ENCODE data around the gene RARA. TPM values are rescaled to one million over a fixed set of nuclear protein-coding genes. Genes with fewer than 3 reads are reported as not detected.

Gene RARA
- total RNA-seq, 2 experiments from 2014 or later = 34.7 to 36.2 TPM

DNA sequence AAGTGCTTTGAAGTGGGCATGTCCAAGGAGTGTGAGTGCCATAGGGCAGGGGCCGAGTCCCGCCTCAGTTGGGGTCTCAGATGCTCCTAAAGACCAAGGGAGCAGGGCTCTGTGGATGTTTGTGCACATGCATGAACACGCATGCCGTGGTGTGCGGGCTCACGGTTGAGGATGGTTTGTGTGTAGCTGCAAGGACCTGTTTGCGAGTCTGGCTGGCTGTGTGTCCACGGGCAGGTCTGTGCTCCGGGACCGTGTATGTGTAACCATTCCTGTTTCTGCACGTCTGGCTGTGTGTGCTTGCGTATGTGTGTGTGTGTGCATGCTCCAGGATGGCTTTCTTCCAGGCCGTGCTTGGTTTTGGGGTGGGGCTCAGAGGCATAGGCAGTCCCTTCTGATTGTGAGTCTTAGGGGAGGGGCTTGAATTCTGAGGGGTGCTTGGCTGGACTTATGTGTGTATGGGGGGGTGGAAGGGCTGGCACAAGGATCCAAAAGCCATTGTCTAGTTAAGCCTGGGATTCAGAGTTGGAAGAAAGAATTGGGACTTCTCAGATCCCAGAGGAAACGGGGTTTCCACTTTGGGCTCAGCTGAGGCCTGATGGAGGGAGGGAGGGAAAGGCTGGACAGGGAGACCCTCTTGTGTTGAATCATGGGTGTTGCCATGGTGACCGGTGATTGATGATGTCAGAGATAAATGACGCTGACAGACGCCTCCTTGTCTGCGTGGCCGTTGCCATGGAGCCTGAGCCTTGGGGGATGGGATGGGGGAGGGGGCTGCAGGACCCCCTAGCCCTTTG, 41.1 kb downstream of the RARA start:
- POLR2A ChIA-PET = interaction anchor here (8.5 kb wide), 1 partner anchor 44 kb away, joined by 79 read pairs; the partner anchor contains the start of gene RARA
- H3K27me3 Mint-ChIP-seq = no peaks in the 10 kb centered on the region

DNA sequence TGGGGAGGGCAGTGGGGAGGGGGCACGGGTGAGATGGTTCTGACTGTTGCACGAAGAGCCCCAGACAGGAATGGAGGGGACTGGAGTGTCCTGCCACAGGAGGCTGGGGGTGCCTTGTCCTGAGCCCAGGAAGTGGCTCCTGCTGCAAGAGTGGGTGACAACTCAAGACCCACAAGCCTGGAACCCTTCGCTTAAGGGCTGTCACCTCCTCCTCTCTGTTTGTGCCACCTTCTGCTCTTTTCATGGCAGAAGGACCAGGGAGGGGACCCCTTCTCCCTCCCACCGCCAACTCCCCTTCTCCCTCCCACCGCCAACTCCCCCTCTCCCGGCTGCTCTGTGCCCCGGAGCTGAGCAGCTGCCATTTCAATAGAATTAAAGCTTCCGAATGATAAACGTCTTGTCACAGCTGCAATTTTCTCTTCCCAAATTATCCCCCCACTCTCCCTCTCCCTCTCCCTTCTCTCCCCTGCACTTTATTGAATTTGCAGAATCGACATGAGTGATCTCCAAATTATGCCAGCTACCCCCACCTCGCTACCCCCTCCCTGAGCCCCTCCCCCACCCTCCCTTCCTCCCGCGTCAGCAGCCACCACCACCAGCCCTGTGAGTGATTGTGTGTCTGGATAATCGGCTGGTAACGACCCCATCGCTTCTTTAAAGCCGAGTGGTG, 41.8 kb downstream of the RARA start:
- Mint-ChIP-seq H3K27ac (no peak overlapping the region), H3K9me3 (no peaks in the 10 kb centered on the region), H3K4me3 (no peak overlapping the region), H3K27me3 (no peaks in the 10 kb centered on the region), H3K4me1 (ENCODE audit: low read depth) (peaks cover 50% of the 10 kb centered on the region), H3K36me3 (ENCODE audit: low read depth) (peaks cover 36% of the 10 kb centered on the region)
- TF ChIP-seq, protein P1, sequence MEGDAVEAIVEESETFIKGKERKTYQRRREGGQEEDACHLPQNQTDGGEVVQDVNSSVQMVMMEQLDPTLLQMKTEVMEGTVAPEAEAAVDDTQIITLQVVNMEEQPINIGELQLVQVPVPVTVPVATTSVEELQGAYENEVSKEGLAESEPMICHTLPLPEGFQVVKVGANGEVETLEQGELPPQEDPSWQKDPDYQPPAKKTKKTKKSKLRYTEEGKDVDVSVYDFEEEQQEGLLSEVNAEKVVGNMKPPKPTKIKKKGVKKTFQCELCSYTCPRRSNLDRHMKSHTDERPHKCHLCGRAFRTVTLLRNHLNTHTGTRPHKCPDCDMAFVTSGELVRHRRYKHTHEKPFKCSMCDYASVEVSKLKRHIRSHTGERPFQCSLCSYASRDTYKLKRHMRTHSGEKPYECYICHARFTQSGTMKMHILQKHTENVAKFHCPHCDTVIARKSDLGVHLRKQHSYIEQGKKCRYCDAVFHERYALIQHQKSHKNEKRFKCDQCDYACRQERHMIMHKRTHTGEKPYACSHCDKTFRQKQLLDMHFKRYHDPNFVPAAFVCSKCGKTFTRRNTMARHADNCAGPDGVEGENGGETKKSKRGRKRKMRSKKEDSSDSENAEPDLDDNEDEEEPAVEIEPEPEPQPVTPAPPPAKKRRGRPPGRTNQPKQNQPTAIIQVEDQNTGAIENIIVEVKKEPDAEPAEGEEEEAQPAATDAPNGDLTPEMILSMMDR (IDR thresholded peaks at IDR 0.05) = no peak
- ATAC-seq (no peak), DNase-seq (no peak)
- intact Hi-C loops (cut with micrococcal nuclease) = no loop called here
- POLR2A ChIA-PET = interaction anchor here (8.5 kb wide), 1 partner anchor 44 kb away, joined by 79 read pairs; the partner anchor contains the start of gene RARA
- CTCF ChIA-PET = interaction anchor here (26.3 kb wide), 1 partner anchor 42 kb away, joined by 780 read pairs; the partner anchor contains the start of genes CDC6 and RARA

More for the DNA sequence above, 41.1 kb downstream of the RARA start:
- TF ChIP-seq, protein P1 (IDR thresholded peaks at IDR 0.05) = no peak
- ATAC-seq = no peak
- intact Hi-C loops (cut with micrococcal nuclease) = no loop called here
- Mint-ChIP-seq H3K36me3 (ENCODE audit: low read depth) (peaks cover 31% of the 10 kb centered on the region), H3K4me3 (no peak overlapping the region), H3K4me1 (ENCODE audit: low read depth) (peaks cover 55% of the 10 kb centered on the region), H3K27ac (no peak overlapping the region), H3K9me3 (no peaks in the 10 kb centered on the region)
- no peak for DNase-seq
- CTCF ChIA-PET = interaction anchor here (0.6 to 26.3 kb wide), 2 partner anchors 14 to 42 kb away, joined by 4 to 780 read pairs; partner anchors contain the start of genes CDC6 and RARA

DNA sequence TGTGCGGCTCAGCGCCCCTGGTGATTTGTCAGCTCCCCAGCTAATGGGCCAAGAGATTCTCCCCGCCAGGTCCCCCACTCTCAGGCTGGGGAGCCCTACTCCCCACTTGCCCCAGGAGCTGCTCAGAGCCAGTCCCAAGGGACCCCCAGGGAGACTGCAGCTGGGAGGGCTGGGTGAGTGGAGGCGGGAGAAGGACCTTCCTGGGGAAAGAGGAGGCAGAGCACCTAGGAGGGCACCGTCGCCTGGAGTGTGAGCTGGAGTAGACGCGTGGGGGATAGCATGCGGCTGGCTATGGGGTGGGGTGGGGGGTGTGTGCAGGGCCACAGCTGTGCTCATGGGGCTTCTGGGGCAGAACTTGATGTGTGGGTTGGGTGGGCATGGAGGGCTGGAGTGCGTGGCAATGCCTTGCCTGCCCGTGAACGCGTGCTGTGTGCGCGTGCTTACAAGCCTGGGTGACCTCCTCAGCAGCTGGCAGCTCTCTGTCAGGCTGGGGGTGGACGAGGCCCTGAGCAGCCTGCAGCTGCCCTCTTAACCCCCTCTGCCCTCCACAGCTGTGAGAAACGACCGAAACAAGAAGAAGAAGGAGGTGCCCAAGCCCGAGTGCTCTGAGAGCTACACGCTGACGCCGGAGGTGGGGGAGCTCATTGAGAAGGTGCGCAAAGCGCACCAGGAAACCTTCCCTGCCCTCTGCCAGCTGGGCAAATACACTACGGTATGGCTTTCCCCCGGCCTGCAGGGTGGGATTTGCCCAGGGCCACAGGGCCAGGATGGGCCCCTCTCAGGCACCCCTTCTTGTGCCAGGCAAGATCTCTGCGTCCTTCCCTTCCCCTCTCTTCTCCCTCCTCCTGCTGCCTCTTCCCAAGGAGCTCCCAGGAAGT, 42.6 kb downstream of the RARA start:
- CTCF ChIA-PET = interaction anchor here (1.4 to 26.3 kb wide), 3 partner anchors 11 to 150 kb away, joined by 6 to 780 read pairs (median 7); partner anchors contain the start of genes CDC6 and RARA
- intact Hi-C loops (cut with micrococcal nuclease) = no loop called here
- ATAC-seq = no peak
- TF ChIP-seq, protein P1 (IDR thresholded peaks at IDR 0.05) = no peak
- Mint-ChIP-seq H3K27ac (no peak overlapping the region), H3K9me3 (no peaks in the 10 kb centered on the region), H3K4me3 (no peak overlapping the region), H3K36me3 (ENCODE audit: low read depth) (peaks cover 36% of the 10 kb centered on the region), H3K4me1 (ENCODE audit: low read depth) (peaks cover 43% of the 10 kb centered on the region), H3K27me3 (no peaks in the 10 kb centered on the region)
- POLR2A ChIA-PET = interaction anchor here (0.9 to 8.5 kb wide), 3 partner anchors 33 to 64 kb away, joined by 3 to 79 read pairs (median 3); partner anchors contain the start of genes CDC6 and RARA
- DNase-seq = no peak

DNA sequence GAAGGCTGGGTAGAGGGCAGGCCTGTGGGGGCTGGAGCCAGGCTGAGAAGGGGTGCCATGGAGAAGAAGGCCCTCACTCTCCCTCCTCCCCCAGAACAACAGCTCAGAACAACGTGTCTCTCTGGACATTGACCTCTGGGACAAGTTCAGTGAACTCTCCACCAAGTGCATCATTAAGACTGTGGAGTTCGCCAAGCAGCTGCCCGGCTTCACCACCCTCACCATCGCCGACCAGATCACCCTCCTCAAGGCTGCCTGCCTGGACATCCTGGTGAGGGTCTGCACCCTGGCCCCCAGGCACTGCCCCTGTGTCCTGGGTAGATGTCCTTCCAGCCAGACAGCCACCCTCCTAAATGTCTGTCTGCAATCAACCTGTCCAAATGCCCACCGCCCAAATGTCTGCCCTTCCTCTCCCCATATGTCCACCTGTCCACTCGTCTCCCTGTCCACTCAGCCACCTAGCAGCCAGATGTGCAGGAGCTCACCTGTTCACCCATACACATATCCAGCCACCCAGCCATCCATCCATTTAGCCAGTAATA, 43.3 kb downstream of the RARA start:
- no peak overlapping the region for H3K4me3 Mint-ChIP-seq
- peak overlapping the region; percentile 28 for H3K27ac Mint-ChIP-seq
- CTCF ChIA-PET = interaction anchor here (1.3 to 26.3 kb wide), 4 partner anchors 10 to 161 kb away, joined by 3 to 780 read pairs (median 6); partner anchors contain the start of genes CDC6 and RARA
- ATAC-seq (no peak), DNase-seq (no peak)
- H3K9me3 Mint-ChIP-seq = no peaks in the 10 kb centered on the region
- intact Hi-C loops (cut with micrococcal nuclease) = no loop called here
- POLR2A ChIA-PET = interaction anchor here (0.9 to 8.5 kb wide), 3 partner anchors 33 to 64 kb away, joined by 3 to 79 read pairs (median 3); partner anchors contain the start of genes CDC6 and RARA
- H3K27me3 Mint-ChIP-seq = no peaks in the 10 kb centered on the region
- H3K36me3 Mint-ChIP-seq (ENCODE audit: low read depth) = peaks cover 36% of the 10 kb centered on the region
- TF ChIP-seq, protein P1 (IDR thresholded peaks at IDR 0.05) = no peak
- H3K4me1 Mint-ChIP-seq (ENCODE audit: low read depth) = peaks cover 36% of the 10 kb centered on the region

All from activated CD8-positive, alpha-beta T cell treated with anti-CD3 and anti-CD28 coated beads for 36 hours (primary cell).